Neuronal stem cell (in vitro differentiated cells): ENCODE measurements around the gene CDC45.
"Not testable (repeated sequence)": the region's sequence is repeated elsewhere in the genome, so short reads cannot be mapped to it uniquely, and the experiment has no call there.

Experiments used
- DNase-seq: peaks from one replicate; pipeline ENCODE4 v3.0.0-alpha.2; 2013; ENCODE audit warnings: low spot score
- H2AFZ ChIP-seq: one replicate; pipeline ENCODE4 v1.6.1; 2013; ENCODE audit warnings: mild to moderate bottlenecking, low read length, inconsistent platforms
- H2AK5ac ChIP-seq: 2 replicates; pipeline ENCODE4 v1.6.1; 2013; ENCODE audit warnings: low read depth, mild to moderate bottlenecking, inconsistent platforms, low read length, moderate library complexity, mixed read lengths
- H2BK120ac ChIP-seq: 2 replicates; pipeline ENCODE4 v1.6.1; 2013; ENCODE audit warnings: low read depth, mild to moderate bottlenecking, inconsistent platforms, low read length, moderate library complexity, mixed read lengths
- H2BK12ac ChIP-seq: one replicate; pipeline ENCODE4 v1.6.1; 2013; ENCODE audit warnings: low read length, inconsistent platforms
- H2BK15ac ChIP-seq: 2 replicates; pipeline ENCODE4 v1.6.1; 2013; ENCODE audit warnings: mild to moderate bottlenecking, low read length, inconsistent platforms, mixed read lengths
- H2BK5ac ChIP-seq: one replicate; pipeline ENCODE4 v1.6.1; 2013; ENCODE audit warnings: inconsistent platforms, mild to moderate bottlenecking, low read length, moderate library complexity
- H3K14ac ChIP-seq: one replicate; pipeline ENCODE4 v1.6.1; 2013; ENCODE audit warnings: low read length, inconsistent platforms
- H3K18ac ChIP-seq: 2 replicates; pipeline ENCODE4 v1.6.1; 2013; ENCODE audit warnings: low read length, inconsistent platforms
- H3K23ac ChIP-seq: 2 replicates; pipeline ENCODE4 v1.6.1; 2013; ENCODE audit warnings: low read depth, mild to moderate bottlenecking, mixed read lengths, low read length, inconsistent platforms; ENCODE audit not compliant: poor library complexity
- H3K27ac ChIP-seq: replicated peaks from 3 replicates; pipeline ENCODE4 v1.5.1; 2013; ENCODE audit warnings: low read length, inconsistent platforms
- H3K27me3 ChIP-seq, 3 experiments: 2 replicates each; pipeline ENCODE4 v1.6.1; 2013; ENCODE audit warnings: low read length in 3 of 3, mild to moderate bottlenecking in 2 of 3, inconsistent platforms in 1 of 3, low read depth in 1 of 3, mixed read lengths in 1 of 3, moderate library complexity in 1 of 3; ENCODE audit not compliant: control insufficient read depth in 3 of 3, insufficient read depth in 3 of 3
- H3K36me3 ChIP-seq, 2 donors: replicated peaks in 1 of 2; 2 replicates each; pipeline ENCODE4 v1.6.1; 2013; ENCODE audit warnings: low read length in 2 of 2; ENCODE audit not compliant: control insufficient read depth in 2 of 2, insufficient read depth in 2 of 2
- H3K4ac ChIP-seq: 2 replicates; pipeline ENCODE4 v1.6.1; 2013; ENCODE audit warnings: inconsistent platforms, mild to moderate bottlenecking, low read length, moderate library complexity
- H3K4me1 ChIP-seq, 2 donors: 1 replicate in 1 of 2; 2 replicates in 1 of 2; pipeline ENCODE4 v1.6.1; 2013; ENCODE audit warnings: low read length in 2 of 2, low read depth in 1 of 2; ENCODE audit not compliant: control insufficient read depth in 2 of 2, insufficient read depth in 1 of 2
- H3K4me2 ChIP-seq: one replicate; pipeline ENCODE4 v1.6.1; 2013; ENCODE audit warnings: mild to moderate bottlenecking, low read length, inconsistent platforms; ENCODE audit not compliant: insufficient read depth, poor library complexity, severe bottlenecking
- H3K4me3 ChIP-seq, 2 donors: 2 replicates each; pipeline ENCODE4 v1.5.1; 2013; ENCODE audit warnings: low read length in 2 of 2, mild to moderate bottlenecking in 2 of 2, inconsistent platforms in 1 of 2, moderate library complexity in 1 of 2
- H3K79me1 ChIP-seq: one replicate; pipeline ENCODE4 v1.6.1; 2013; ENCODE audit warnings: low read depth, mild to moderate bottlenecking, inconsistent platforms, low read length, moderate library complexity
- H3K9ac ChIP-seq: one replicate; pipeline ENCODE4 v1.6.1; 2013; ENCODE audit warnings: mild to moderate bottlenecking, low read depth, low read length, inconsistent platforms; ENCODE audit not compliant: poor library complexity
- H3K9me3 ChIP-seq, 2 donors: replicated peaks in 1 of 2; 2 replicates each; pipeline versions ENCODE3 to v1.6.1; 2013; ENCODE audit warnings: low read length in 2 of 2, mild to moderate bottlenecking in 2 of 2, inconsistent platforms in 1 of 2, low read depth in 1 of 2, mixed read lengths in 1 of 2, moderate library complexity in 1 of 2; ENCODE audit not compliant: control insufficient read depth in 2 of 2, insufficient read depth in 1 of 2
- H4K8ac ChIP-seq: one replicate; pipeline ENCODE4 v1.6.1; 2013; ENCODE audit warnings: low read depth, mild to moderate bottlenecking, inconsistent platforms, low read length, moderate library complexity
- H4K91ac ChIP-seq: one replicate; pipeline ENCODE4 v1.6.1; 2013; ENCODE audit warnings: low read length, low read depth, mild to moderate bottlenecking, inconsistent platforms; ENCODE audit not compliant: poor library complexity
- WGBS, 2 donors: extraction: QIAGEN DNeasy Blood & Tissue Kit; methylation state at CpG; one replicate each; pipeline ENCODE4 v1.1.7; 2013; ENCODE audit warnings: missing lambda C conversion rate in 2 of 2, mixed read lengths in 1 of 2; ENCODE audit not compliant: insufficient read length in 2 of 2, insufficient replicate concordance in 1 of 2; ENCODE audit errors: extremely low coverage in 2 of 2; 5-methylcytosine and 5-hydroxymethylcytosine counted together

CDC45 gene

GRCh38 chr22:19443544-19444211 is 36.0 kb upstream of the CDC45 start:
- H4K8ac ChIP-seq: no peak overlapping the region
- H3K23ac ChIP-seq: peak overlapping the region; percentile 29
- peaks cover 21 to 67% of the 10 kb centered on the region in 2 donors for H3K36me3 ChIP-seq
- H3K14ac ChIP-seq: no peak overlapping the region
- H3K4me3 ChIP-seq: peak overlapping the region in 1 of 2 donors; percentile 16
- H3K9me3 ChIP-seq: no peaks in the 10 kb centered on the region
- peaks cover 14% of the 10 kb centered on the region for H3K79me1 ChIP-seq
- no peak overlapping the region for H2BK12ac ChIP-seq
- H3K27me3 ChIP-seq: no peaks in the 10 kb centered on the region
- no peak overlapping the region for H3K4me2 ChIP-seq
- no peak overlapping the region for H3K27ac ChIP-seq
- no peak overlapping the region for H4K91ac ChIP-seq
- H3K4me1 ChIP-seq: peaks cover 4 to 9% of the 10 kb centered on the region in 2 donors
- H2BK15ac ChIP-seq: no peak overlapping the region
- H2AK5ac ChIP-seq: no peak overlapping the region
- WGBS, 2 donors: no CpG with 5 or more reads among the region's 7 CpGs
- no peak overlapping the region for H3K9ac ChIP-seq
- H2BK120ac ChIP-seq: no peak overlapping the region
- no peak overlapping the region for H2BK5ac ChIP-seq
- DNase-seq: no peak
- no peak overlapping the region for H3K4ac ChIP-seq
- no peak overlapping the region for H2AFZ ChIP-seq
- no peak overlapping the region for H3K18ac ChIP-seq

GRCh38 chr22:19445279-19445982 is 34.3 kb upstream of the CDC45 start:
- WGBS, 2 donors: no CpG with 5 or more reads among the region's 9 CpGs
- not testable (repeated sequence) for H3K4me2 ChIP-seq, H3K27ac ChIP-seq, H3K14ac ChIP-seq, H3K27me3 ChIP-seq, H2BK5ac ChIP-seq, H3K4me1 ChIP-seq, H2BK12ac ChIP-seq, H3K18ac ChIP-seq, H2AFZ ChIP-seq, H3K23ac ChIP-seq, H3K9me3 ChIP-seq, H2AK5ac ChIP-seq, H4K8ac ChIP-seq, H4K91ac ChIP-seq, H3K9ac ChIP-seq, DNase-seq, H2BK120ac ChIP-seq, H3K4me3 ChIP-seq, H2BK15ac ChIP-seq, H3K4ac ChIP-seq
- peaks cover 21 to 78% of the 10 kb centered on the region in 2 donors for H3K36me3 ChIP-seq
- H3K79me1 ChIP-seq: peaks cover 14% of the 10 kb centered on the region

GRCh38 chr22:19446603-19447329 is 33.0 kb upstream of the CDC45 start:
- peak overlapping the region; percentile 76 for H3K4me2 ChIP-seq
- H4K8ac ChIP-seq: no peak overlapping the region
- H2AK5ac ChIP-seq: no peak overlapping the region
- H3K27ac ChIP-seq: peak overlapping the region; percentile 89
- no peak overlapping the region for H2BK12ac ChIP-seq
- H3K4me1 ChIP-seq: peaks cover 7 to 9% of the 10 kb centered on the region in 2 donors
- no CpG with 5 or more reads among the region's 22 CpGs for WGBS, 2 donors
- peaks cover 14% of the 10 kb centered on the region for H3K79me1 ChIP-seq
- H3K4me3 ChIP-seq: peak overlapping the region; percentile 64 to 98
- DNase-seq: peak; percentile 48
- H3K18ac ChIP-seq: no peak overlapping the region
- H2BK120ac ChIP-seq: no peak overlapping the region
- H3K23ac ChIP-seq: peak overlapping the region; percentile 98
- H3K36me3 ChIP-seq: peaks cover 24 to 78% of the 10 kb centered on the region in 2 donors
- no peak overlapping the region for H4K91ac ChIP-seq
- H3K9me3 ChIP-seq: no peaks in the 10 kb centered on the region
- peak overlapping the region; percentile 90 for H2AFZ ChIP-seq
- no peak overlapping the region for H2BK15ac ChIP-seq
- H2BK5ac ChIP-seq: no peak overlapping the region
- H3K14ac ChIP-seq: no peak overlapping the region
- H3K9ac ChIP-seq: peak overlapping the region; percentile 98
- no peak overlapping the region for H3K4ac ChIP-seq
- H3K27me3 ChIP-seq: no peaks in the 10 kb centered on the region
